Dendritic cell treated with granulocyte-macrophage colony-stimulating factor and Interleukin-4, amounts not matched to agents 40 ng/mL and 50 ng/mL, for 4 days (primary cell): Measurements from ENCODE around the gene SFSWAP.
"Not testable (repeated sequence)": the region's sequence is repeated elsewhere in the genome, so short reads cannot be mapped to it uniquely, and the experiment has no call there.

Experiments used
- H3K27ac Mint-ChIP-seq: one replicate; pipeline ENCODE4 v1.8.0; 2022; ENCODE audit warnings: mild to moderate bottlenecking, mixed read lengths
- H3K27me3 Mint-ChIP-seq: one replicate; pipeline ENCODE4 v1.8.0; 2022; ENCODE audit warnings: mild to moderate bottlenecking, mixed read lengths
- H3K36me3 Mint-ChIP-seq: one replicate; pipeline ENCODE4 v1.8.0; 2022; ENCODE audit warnings: low read depth, mixed read lengths
- H3K4me1 Mint-ChIP-seq: one replicate; pipeline ENCODE4 v1.8.0; 2022; ENCODE audit warnings: low read depth, mixed read lengths
- H3K4me3 Mint-ChIP-seq: one replicate; pipeline ENCODE4 v1.8.0; 2022; ENCODE audit warnings: mild to moderate bottlenecking, moderate library complexity, mixed read lengths
- H3K9me3 Mint-ChIP-seq: one replicate; pipeline ENCODE4 v1.8.0; 2022; ENCODE audit warnings: mixed read lengths
- intact Hi-C: fragments of 100-400 bp; cut with micrococcal nuclease; formaldehyde crosslinking; loops from one replicate; pipeline ENCODE4 v1.15.0; 2022

SFSWAP gene

DNA sequence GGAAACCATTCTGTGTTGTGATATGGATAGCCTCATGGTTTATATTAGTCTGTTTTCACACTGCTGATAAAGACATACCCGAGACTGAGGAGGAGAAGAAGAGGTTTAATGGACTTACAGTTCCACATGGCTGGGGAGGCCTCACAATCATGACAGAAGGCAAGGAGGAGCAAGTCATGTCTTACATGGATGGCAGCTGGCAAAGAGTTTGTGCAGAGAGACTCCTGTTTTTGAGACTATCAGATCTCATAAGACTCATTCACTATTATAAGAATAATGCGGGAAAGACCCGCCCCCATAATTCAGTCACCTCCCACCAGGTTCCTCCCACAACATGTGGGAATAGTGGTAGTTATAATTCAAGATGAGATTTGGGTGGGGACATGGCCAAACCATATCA, 31.9 kb downstream of the SFSWAP start:
- H3K27me3 Mint-ChIP-seq, H3K27ac Mint-ChIP-seq, intact Hi-C loops, H3K4me1 Mint-ChIP-seq, H3K4me3 Mint-ChIP-seq: not testable (repeated sequence)
- peaks cover 12% of the 10 kb centered on the region for H3K9me3 Mint-ChIP-seq
- H3K36me3 Mint-ChIP-seq, result peaks cover 96% of the 10 kb centered on the region

DNA sequence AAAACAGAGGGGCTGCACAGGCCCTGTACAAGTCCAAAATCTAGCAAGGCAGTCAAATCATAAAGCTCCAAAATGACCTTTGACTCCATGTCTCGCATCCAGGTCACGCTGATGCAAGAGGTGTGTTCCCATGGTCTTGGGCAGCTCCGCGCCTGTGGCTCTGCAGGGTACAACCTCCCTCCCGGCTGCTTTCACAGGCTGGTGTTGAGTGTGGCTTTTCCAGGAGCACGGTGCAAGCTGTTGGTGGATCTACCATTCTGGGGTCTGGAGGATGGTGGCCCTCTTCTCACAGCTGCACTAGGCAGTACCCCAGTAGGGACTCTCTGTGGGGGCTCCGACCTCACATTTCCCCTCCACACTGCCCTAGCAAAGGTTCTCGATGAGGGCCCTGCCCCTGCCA, 32.5 kb downstream of the SFSWAP start:
- H3K4me1 Mint-ChIP-seq, H3K27ac Mint-ChIP-seq, H3K27me3 Mint-ChIP-seq, intact Hi-C loops, H3K4me3 Mint-ChIP-seq: not testable (repeated sequence)
- H3K36me3 Mint-ChIP-seq, result peaks cover 96% of the 10 kb centered on the region
- H3K9me3 Mint-ChIP-seq, result peaks cover 12% of the 10 kb centered on the region

DNA sequence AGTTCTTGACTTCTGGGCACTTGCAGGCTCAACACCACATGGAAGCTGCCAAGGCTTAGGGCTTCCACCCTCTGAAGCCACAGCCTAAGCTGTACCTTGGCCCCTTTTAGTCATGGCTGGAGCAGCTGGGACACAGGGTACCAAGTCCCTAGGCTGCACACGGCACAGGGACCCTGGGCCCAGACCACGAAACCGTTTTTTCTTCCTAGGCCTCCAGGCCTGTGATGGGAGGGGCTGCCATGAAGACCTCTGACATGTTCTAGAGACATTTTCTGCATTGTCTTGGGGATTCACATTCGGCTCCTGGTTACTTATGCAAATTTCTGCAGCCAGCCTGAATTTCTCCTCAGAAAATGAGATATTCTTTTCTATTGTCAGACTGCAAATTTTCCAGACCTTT, 33.0 kb downstream of the SFSWAP start:
- H3K4me1 Mint-ChIP-seq, intact Hi-C loops, H3K27ac Mint-ChIP-seq, H3K27me3 Mint-ChIP-seq, H3K4me3 Mint-ChIP-seq: not testable (repeated sequence)
- Mint-ChIP-seq H3K36me3 (peaks cover 96% of the 10 kb centered on the region), H3K9me3 (peaks cover 12% of the 10 kb centered on the region)

DNA sequence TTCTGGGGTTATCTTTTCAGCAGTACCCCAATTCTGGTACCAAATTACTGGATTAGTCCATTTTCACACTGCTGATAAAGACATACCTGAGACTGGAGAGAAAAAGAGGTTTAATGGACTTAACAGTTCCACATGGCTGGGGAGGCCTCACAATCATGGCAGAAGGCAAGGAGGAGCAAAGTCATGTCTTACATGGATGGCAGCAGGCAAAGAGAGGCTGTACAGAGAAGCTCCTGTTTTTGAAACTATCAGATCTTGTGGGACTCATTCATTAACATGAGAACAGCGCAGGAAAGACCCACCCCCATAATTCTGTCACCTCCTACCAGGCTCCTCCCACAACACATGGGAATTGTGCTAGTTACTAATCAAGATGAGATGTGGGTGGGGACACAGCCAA, 33.8 kb downstream of the SFSWAP start:
- intact Hi-C loops, H3K27ac Mint-ChIP-seq: not testable (repeated sequence)
- H3K36me3 Mint-ChIP-seq, result peaks cover 96% of the 10 kb centered on the region

DNA sequence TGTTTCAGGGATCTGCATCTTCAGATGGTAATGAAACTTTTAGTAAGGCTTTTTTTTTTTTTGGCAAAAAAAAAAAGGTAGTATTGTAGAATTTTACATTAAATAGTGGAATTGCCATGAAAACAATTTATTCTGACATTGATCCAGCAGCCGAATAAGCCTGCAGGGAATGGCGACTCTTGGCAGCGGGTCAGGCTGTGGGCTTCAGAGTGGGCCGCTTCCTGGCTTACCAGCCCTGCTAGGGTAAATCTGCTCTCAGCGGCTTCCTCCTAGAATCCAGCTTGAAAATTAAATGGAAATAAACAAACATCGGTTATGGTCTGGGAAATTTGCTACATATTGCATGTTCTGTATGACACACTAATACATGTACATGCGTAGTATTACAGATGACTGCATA, 34.8 kb downstream of the SFSWAP start:
- H3K9me3 Mint-ChIP-seq, result peaks cover 12% of the 10 kb centered on the region
- no peaks in the 10 kb centered on the region for H3K27me3 Mint-ChIP-seq
- no peak overlapping the region for H3K27ac Mint-ChIP-seq
- H3K4me3 Mint-ChIP-seq, result no peak overlapping the region
- intact Hi-C loops, result no loop called here
- H3K4me1 Mint-ChIP-seq, result no peaks in the 10 kb centered on the region
- H3K36me3 Mint-ChIP-seq, result peaks cover 96% of the 10 kb centered on the region

More for the DNA sequence above, 33.8 kb downstream of the SFSWAP start:
- not testable (repeated sequence) for H3K4me1 Mint-ChIP-seq, H3K27me3 Mint-ChIP-seq, H3K4me3 Mint-ChIP-seq
- H3K9me3 Mint-ChIP-seq, result peaks cover 12% of the 10 kb centered on the region

DNA sequence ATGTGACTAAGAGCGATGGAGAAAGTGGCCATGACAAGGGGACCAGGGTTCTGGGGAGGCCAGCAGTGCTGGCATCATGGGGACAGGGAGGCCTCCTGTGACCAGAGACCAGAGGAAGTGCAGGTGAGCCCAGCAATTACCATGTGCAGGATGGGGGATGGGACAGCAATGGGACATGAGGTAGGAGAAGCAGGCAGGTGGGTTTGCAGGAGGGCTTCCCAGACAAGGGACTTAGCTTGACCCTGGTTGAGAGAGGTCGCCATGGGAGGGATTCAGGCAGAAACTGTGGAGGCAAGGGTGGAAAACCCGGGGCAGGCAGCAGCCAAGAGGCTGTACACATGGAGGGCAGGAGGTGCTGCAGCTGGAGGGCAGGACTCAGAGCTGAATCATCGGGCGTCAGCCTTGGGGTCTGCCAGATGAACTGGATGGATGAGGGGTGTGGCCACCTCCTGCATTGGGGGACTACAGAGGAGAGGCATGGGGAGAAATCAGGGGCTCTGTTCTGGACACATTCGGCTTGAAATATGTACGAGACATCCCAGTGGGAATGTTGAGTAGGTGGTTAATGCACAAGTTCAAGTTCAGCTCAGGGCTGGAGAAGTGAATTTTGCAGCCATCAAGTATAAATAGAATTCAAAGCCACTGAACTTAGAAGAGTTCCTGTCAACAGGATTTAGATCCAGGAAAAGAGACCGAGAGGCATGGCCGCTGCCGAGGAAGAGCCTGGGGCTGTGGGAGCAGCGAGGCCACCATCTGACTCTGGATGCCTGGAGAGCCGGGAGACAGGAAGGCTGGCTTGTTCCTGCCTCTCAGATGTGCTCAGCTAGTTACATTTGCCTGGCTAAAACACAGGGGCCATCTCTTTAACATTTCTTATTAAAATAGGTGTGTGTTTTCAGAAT, 36.6 kb downstream of the SFSWAP start:
- Mint-ChIP-seq H3K27me3 (no peaks in the 10 kb centered on the region), H3K36me3 (peaks cover 96% of the 10 kb centered on the region), H3K9me3 (peaks cover 10% of the 10 kb centered on the region), H3K27ac (no peak overlapping the region), H3K4me1 (no peaks in the 10 kb centered on the region), H3K4me3 (no peak overlapping the region)
- intact Hi-C loops, result no loop called here

DNA sequence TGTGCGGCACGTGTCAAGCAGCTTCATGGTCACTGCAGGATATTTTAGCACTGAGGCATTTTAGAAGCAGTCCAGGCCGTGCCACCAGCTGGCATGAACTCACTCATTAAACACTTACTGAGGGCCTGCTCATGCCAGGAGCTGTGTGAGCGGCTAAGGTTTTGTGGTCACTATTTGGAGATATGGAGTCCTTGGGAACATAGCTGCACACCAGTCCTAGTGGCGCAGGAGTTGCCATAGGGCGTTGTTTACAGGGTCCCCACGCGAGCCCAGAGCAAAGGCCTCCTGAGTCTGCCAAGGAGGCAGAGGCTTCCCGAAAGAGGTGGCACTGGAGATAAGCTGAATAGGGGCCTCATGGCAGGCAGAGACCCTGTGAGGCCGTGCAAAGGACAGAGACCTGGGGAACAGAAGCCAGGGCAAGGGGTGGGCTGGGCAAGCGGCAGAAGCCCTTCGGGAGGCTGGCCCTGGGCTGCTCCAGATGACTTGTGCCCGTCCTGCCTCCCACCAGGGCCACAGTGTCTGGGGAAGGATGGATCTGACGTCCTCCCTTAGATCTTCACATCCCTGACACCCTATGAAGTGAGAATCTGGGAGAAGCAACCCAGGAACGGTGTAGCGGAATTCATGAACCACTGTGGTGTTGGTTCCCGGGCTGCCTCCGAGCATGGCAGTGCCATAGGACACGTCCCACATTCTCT, 38.9 kb downstream of the SFSWAP start:
- no peak overlapping the region for H3K27ac Mint-ChIP-seq
- peaks cover 96% of the 10 kb centered on the region for H3K36me3 Mint-ChIP-seq
- H3K27me3 Mint-ChIP-seq, result no peaks in the 10 kb centered on the region
- H3K9me3 Mint-ChIP-seq, result no peaks in the 10 kb centered on the region
- H3K4me1 Mint-ChIP-seq, result no peaks in the 10 kb centered on the region
- intact Hi-C loops, result no loop called here
- H3K4me3 Mint-ChIP-seq, result no peak overlapping the region

DNA sequence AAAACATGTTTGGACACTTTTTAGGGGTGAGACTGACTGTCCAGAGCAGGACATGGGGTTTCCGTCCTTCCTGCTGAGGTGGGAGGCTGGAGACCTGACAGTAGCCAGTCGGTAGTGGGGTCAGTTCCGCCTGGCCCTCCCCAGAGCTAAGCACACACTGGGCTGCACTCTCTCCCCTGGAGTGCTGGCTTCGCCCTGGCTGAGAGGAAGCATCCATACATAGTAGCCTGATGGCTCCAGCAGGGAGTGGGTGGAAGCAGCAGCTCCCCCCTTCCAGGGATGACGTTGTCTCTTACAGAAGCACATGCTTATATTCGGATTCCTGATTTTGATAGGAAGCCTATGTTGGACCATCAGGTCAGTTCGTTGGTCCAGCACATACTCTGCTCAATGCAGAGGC, 40.4 kb downstream of the SFSWAP start:
- Mint-ChIP-seq H3K4me3 (no peak overlapping the region), H3K9me3 (no peaks in the 10 kb centered on the region), H3K4me1 (no peaks in the 10 kb centered on the region), H3K36me3 (peaks cover 100% of the 10 kb centered on the region), H3K27me3 (no peaks in the 10 kb centered on the region), H3K27ac (no peak overlapping the region)
- intact Hi-C loops, result no loop called here

DNA sequence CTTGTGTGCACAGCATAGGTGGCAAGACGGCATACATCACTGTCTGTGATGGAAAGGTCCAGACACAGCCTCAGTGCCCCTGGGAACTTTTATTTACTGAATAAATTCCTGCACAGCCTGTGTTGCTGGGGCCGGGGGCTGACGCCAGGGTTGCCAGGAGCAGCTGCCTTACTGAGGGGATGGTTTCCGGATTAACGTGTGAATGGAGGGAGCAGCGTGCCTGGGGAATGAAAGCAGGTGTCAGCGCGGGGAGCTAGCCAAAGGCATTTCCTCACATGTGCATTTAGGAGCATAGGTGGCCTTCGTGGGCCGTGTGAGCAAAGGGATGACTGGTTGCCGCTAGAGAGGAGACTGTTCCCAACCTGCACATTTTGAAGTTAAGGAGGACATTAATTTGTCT, 41.6 kb downstream of the SFSWAP start:
- Mint-ChIP-seq H3K4me3 (no peak overlapping the region), H3K27ac (no peak overlapping the region), H3K4me1 (no peaks in the 10 kb centered on the region), H3K27me3 (no peaks in the 10 kb centered on the region), H3K9me3 (no peaks in the 10 kb centered on the region), H3K36me3 (peaks cover 100% of the 10 kb centered on the region)
- intact Hi-C loops, result no loop called here

DNA sequence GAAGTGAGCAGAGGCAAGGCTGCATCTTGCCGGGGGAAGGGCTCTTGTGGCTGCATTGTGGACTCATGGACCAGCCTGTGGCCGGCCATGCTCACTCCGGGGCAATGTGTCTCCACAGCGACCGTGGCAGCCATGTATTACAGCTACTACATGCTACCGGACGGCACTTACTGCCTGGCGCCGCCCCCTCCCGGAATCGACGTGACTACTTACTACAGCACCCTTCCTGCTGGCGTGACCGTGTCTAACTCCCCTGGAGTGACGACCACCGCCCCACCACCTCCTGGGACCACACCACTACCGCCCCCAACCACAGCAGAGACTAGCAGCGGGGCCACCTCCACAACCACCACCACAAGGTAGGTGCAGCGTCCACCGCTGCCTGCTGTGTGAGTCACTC, 42.1 kb downstream of the SFSWAP start:
- Mint-ChIP-seq H3K27me3 (no peaks in the 10 kb centered on the region), H3K27ac (no peak overlapping the region), H3K4me1 (no peaks in the 10 kb centered on the region), H3K36me3 (peaks cover 100% of the 10 kb centered on the region), H3K9me3 (no peaks in the 10 kb centered on the region), H3K4me3 (no peak overlapping the region)
- intact Hi-C loops, result no loop called here

DNA sequence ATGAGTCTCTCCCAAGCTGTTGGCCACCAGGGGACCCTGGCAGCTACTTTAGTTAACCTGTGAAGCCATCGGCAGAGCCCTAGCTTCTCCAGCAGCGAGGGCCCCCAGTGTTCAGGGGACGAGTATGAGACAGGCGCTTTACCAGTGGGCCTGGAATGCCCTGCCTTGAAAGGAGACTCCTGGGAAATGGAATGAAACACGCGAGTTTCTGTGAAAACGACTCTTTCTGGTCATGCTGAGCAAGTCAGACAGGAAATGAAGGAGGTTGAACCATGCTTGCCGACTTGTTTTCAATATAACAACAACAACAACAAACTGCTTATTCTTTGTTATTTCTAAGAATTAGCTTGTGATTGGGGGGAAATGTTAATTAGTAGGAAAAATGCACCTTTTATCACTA, 42.9 kb downstream of the SFSWAP start:
- intact Hi-C loops, result no loop called here

DNA sequence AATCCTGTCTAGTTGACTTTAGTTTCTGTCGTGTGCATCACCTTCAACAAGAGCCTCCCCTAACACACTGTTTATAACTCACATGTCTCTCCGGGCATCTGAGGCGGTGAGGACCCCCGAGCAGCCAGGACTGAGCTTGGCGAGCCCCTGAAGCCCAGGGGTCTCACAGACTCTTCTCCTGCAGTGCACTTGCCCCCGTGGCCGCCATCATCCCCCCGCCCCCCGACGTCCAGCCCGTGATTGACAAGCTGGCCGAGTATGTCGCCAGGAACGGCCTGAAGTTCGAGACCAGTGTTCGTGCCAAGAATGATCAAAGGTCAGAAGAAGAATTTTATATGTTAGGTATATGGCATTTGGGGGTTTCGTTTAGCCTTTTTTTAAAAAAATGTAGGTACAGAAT, 43.3 kb downstream of the SFSWAP start:
- no peaks in the 10 kb centered on the region for H3K27me3 Mint-ChIP-seq
- H3K4me3 Mint-ChIP-seq, result no peak overlapping the region

More for the DNA sequence above, 42.9 kb downstream of the SFSWAP start:
- H3K4me3 Mint-ChIP-seq, result no peak overlapping the region
- H3K9me3 Mint-ChIP-seq, result no peaks in the 10 kb centered on the region
- no peak overlapping the region for H3K27ac Mint-ChIP-seq
- H3K27me3 Mint-ChIP-seq, result no peaks in the 10 kb centered on the region
- no peaks in the 10 kb centered on the region for H3K4me1 Mint-ChIP-seq
- H3K36me3 Mint-ChIP-seq, result peaks cover 100% of the 10 kb centered on the region

DNA sequence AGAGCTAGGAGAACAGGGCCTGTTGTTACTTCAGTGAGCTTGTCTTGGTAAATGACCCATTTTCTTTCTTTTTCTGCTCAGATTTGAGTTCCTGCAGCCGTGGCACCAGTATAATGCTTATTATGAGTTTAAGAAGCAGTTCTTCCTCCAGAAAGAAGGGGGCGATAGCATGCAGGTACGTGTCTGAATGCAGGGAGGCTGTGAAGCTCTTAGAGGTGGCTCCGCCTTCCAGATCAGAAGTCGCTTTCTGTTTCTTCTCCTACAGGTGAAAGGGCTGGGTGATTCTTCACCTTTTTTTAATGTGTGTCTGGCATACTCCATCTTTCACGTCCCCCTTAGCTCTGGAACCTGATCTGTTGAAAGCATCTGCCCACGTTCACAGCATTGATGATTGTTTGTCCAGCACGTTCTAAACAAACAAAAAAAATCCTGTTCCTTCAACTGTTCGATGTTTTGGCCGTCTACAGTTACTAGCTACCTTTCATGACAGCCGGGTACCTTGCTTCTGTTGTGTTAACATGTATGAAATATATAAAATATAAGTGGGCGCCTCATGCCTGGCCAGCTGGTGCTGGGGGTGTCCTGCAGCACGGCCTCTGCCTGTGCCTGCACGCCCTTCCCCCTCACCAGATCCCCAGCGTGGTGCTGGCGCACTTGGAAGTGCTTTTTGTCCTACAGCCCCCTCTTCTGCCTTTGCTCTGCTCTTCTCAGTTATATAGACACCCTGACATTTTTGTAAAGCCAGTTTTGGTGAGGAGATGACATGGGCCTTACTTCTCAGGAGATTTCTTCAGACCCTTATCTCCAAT, 44.6 kb downstream of the SFSWAP start:
- H3K27me3 Mint-ChIP-seq, result no peaks in the 10 kb centered on the region
- no peak overlapping the region for H3K27ac Mint-ChIP-seq
- no peaks in the 10 kb centered on the region for H3K4me1 Mint-ChIP-seq
- H3K9me3 Mint-ChIP-seq, result no peaks in the 10 kb centered on the region
- intact Hi-C loops, result no loop called here
- no peak overlapping the region for H3K4me3 Mint-ChIP-seq
- H3K36me3 Mint-ChIP-seq, result peaks cover 97% of the 10 kb centered on the region

More for the DNA sequence above, 43.3 kb downstream of the SFSWAP start:
- Mint-ChIP-seq H3K36me3 (peaks cover 100% of the 10 kb centered on the region), H3K27ac (no peak overlapping the region), H3K4me1 (no peaks in the 10 kb centered on the region), H3K9me3 (no peaks in the 10 kb centered on the region)
- intact Hi-C loops, result no loop called here

DNA sequence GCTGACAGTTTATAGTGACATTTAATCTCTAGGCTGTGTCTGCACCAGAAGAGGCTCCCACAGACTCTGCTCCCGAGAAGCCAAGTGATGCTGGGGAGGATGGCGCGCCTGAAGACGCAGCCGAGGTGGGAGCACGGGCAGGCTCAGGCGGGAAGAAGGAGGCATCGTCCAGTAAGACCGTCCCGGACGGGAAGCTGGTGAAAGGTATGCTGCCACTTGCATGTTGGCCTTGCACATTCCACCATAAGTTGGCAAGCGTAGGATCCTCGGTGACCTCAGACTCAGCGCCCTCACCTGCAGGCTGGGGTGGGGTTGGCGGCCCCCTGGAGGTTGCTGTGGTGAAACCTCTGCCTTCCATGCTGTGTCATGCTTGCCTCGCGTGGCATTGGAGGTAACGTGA, 45.6 kb downstream of the SFSWAP start:
- H3K9me3 Mint-ChIP-seq, result no peaks in the 10 kb centered on the region
- H3K4me3 Mint-ChIP-seq, result no peak overlapping the region
- peaks cover 97% of the 10 kb centered on the region for H3K36me3 Mint-ChIP-seq
- intact Hi-C loops, result no loop called here
- H3K4me1 Mint-ChIP-seq, result no peaks in the 10 kb centered on the region
- no peak overlapping the region for H3K27ac Mint-ChIP-seq
- H3K27me3 Mint-ChIP-seq, result no peaks in the 10 kb centered on the region
